OCI-M2 (cell line): ENCODE results near the gene TUBB8B.
"Not testable (repeated sequence)": the region's sequence is repeated elsewhere in the genome, so short reads cannot be mapped to it uniquely, and the experiment has no call there.

ENCODE experiments used
- DNase-seq: peaks from one replicate; lab custom pipeline; 2025; ENCODE audit not compliant: unreplicated experiment; lab: John Stamatoyannopoulos, UW

TUBB8B gene

GRCh38 chr18:49176-49665 lies at the start of gene TUBB8B:
Gene TUBB8B, minus strand, starts transcription at chr18:49615. Its CDS starts 58 bp downstream, at chr18:49557.
- not testable (repeated sequence) for DNase-seq

DNA sequence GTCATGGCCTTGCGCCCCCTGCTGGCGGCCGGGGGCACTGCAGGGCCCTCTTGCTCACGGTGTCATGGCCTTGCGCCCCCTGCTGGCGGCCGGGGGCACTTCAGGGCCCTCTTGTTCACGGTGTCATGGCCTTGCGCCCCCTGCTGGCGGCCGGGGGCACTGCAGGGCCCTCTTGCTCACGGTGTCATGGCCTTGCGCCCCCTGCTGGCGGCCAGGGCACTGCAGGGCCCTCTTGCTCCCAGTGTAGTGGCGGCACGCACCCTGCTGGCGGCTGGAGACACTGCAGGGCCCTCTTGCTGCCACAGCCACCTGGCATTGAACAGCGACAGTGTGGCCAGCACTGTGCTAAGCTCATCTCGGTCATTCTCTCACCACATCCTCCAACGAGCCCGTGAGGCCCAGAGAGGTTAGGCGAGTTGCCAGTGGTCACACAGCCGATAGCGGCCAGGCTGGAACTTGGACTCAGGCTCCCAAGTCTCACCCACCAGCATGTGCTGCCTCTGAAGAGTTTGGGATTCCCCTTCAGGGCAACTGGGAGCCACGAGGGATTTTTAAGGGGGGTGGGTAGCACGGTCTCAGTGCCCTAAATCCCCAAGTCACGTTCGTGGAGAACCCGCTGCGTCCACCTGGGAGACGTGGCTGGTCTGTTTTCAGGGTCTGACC lies 48.0 kb upstream of the TUBB8B start:
- DNase-seq = not testable (repeated sequence)

- not testable (repeated sequence) for DNase-seq
Observed at GRCh38 chr18:96767-97131, 47.3 kb upstream of the TUBB8B start.

DNA sequence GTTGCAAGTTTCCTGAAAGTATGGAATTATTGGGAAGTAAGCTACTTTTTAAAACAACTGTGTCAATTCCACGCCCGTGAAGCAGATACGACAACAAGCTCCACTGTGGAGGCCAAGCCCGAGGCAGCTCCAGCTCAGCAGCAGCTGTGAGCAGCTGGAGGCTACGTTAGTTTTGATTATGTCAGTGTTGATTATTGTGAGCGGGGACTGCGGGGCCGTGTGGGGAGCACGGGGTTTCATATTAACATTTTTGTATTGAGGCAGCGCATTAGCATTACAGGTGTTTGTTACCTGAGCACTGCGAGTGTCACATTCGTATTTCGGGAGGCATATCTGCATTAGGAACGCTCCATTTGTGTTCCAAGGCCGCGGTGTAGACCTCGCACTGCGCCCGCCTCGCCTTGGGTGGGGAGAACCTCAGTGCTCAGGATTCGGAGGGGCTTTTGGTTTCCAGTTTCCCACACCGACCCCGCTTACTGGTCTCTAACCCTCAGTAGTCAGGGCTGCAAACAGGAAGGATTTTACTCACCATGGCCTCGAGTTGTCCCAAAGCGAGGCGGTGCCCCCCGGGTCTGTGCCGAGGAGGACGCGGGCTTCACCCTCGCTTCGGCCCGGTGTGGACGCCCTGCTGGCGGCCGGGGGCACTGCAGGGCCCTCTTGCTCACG lies 46.8 kb upstream of the TUBB8B start:
- DNase-seq = not testable (repeated sequence)

- DNase-seq = not testable (repeated sequence)
Observed at GRCh38 chr18:95580-95979, 46.2 kb upstream of the TUBB8B start.

DNA sequence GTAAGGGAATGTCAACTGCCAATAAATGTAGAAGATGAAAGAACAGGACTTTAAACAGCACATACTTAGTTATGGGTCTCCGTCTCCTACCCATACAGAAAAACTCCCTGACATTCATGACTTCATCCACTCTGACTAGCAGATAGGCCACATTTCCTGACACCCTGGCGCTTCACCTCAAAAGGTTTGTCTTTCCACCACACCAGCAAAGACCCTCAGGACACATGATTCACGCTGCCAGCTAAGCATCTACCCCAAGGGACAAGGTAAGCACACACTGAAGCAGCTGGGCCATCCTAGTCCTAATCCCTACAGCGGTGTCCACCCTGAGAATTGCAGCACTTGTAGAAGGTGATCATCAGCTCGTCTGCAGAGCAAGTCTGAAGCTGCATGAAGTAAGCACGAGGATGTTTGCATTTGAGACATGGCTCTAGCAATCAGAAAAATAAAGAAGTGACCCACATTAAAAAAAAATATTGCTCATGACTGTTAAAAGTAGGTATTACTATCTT lies 44.5 kb upstream of the TUBB8B start:
- not testable (repeated sequence) for DNase-seq

DNA sequence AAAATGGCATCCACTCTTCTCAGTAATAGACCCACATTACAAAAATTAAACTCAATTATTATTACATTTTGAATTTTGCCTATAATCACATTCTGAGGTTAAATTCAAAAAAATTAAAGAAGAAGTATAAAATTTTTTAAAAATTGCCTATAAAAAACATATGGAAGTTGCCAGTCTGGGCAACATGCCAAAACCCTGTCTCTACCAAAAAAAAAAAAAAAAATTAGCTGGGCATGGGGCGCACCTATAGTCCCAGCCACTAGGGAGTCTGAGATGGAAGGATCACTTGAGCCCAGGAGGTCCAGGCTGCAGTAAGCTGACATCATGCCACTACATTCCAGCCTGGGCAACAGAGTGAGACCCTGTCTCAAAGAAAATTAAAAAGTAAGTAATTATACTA lies 42.1 kb upstream of the TUBB8B start:
- not testable (repeated sequence) for DNase-seq

DNA sequence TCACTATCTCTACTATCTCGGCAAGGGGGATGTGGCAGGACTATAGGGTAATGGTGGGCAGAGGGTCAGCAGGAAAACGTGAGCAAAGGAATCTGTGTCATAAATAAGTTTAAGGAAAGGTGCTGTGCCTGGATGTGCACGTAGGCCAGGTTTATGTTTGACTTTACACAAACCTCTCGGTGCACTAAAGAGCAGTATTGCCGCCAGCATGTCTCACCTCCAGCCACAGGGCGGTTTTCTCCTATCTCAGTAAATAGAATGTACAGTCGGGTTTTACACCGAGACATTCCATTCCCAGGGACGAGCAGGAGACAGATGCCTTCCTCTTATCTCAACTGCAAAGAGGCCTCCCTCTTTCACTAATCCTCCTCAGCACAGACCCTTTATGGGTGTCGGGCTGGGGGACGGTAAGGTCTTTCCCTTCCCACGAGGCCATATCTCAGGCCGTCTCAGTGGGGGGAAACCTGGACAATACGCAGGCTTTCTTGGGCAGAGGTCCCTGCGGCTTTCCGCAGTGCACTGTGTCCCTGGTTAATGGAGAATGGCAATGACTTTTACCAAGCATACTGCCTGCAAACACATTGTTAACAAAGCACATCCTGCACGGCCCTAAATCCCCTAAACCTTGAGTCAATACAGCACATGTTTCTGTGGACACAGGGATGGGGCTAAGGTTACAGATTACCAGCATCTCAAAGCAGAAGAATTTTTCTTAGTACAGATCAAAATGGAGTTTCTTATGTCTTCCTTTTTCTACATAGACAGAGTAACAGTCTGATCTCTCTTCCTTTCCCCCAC lies 41.2 kb upstream of the TUBB8B start:
- DNase-seq = not testable (repeated sequence)

GRCh38 chr18:89124-89523 lies 39.7 kb upstream of the TUBB8B start:
- not testable (repeated sequence) for DNase-seq

DNA sequence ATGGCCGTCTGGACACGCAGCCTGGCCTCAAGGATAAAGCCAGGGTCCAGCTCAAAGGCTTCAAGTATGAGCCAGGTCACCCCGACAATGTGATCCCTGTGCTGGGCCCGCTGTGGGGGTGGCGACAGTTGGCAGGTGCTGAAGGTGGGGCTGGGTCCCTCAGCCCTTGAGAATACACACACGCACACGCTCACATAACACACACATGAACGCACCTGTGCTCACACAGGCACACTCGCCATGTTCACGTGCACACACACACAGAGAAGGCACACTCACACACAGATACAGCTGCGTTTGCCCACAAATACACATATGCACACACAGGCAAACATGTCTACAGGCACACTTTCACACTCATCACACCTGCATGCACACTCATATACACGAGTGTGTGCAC lies 35.4 kb upstream of the TUBB8B start:
- DNase-seq = not testable (repeated sequence)

GRCh38 chr18:82626-83209 lies 33.3 kb upstream of the TUBB8B start:
- not testable (repeated sequence) for DNase-seq

- not testable (repeated sequence) for DNase-seq
Observed at GRCh38 chr18:80881-81280, 31.5 kb upstream of the TUBB8B start.

GRCh38 chr18:80202-80601 lies 30.8 kb upstream of the TUBB8B start:
- not testable (repeated sequence) for DNase-seq

DNA sequence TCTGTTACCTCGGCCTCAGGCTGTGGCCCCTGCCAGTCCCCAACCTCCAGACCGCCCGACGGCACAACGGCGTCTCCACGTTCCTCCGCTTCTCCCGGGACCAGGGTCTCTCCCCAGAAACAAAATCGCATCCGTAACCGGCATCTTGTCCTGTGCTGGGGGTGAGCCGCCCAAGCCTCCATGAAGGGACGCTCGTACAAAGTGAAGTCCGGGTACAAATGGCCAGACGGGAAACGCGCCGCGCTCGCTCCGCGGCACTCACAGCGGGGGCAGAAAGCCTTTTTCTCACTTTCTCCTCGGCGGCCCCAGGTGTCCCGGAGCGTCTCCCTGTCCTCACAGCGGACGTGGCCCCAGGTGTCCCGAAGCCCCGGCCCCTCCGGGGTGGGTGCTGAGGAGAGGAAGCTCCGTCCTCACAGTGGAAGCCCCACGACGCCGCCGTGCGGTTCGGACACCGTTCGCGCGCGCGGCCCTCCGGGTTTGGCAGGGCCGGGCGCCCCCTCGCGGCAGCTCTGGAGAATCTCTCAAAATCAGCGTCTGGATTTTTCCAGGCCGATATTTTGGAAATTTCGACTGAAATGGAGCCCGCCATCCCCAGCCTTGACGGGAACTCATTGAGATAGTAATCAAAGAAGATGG lies 26.2 kb upstream of the TUBB8B start:
- DNase-seq = not testable (repeated sequence)

- DNase-seq = not testable (repeated sequence)
Observed at GRCh38 chr18:73181-73777, 23.9 kb upstream of the TUBB8B start.

GRCh38 chr18:67701-68100 lies 18.3 kb upstream of the TUBB8B start:
- DNase-seq = not testable (repeated sequence)

DNA sequence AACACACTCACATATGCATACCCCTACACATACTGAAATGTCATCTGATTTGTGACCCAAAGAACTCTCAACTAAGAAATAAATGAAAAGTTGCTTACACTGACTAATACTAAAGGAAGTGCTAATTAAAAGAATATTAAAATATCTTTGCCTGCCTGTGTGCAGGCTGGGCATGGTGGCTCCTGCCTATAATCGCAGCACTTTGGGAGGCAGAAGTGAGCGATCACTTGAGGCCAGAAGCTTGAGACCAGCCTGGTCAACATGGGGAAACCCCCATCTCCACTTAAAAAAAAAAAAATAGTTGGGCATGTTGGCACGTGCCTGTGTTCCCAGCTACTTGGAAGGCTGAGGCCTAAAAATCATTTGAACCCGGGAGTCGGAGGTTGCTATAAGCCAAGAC lies 14.9 kb upstream of the TUBB8B start:
- not testable (repeated sequence) for DNase-seq

DNA sequence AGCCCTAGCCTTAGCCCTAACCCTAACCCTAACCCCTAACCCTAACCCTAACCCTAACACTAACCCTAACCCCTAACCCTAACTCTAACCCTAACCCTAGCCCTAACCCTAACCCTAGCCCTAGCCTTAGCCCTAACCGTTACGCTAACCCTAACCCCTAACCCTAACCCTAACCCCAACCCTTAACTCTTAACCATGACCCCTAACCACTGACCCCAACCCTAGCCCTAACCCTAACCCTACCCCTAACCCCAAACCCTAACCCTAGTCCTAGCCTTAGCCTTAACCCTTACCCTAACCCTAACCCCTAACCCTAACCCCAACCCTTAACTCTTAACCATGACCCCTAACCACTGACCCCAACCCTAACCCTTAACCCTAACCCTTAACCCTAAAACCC lies 14.2 kb upstream of the TUBB8B start:
- not testable (repeated sequence) for DNase-seq

DNA sequence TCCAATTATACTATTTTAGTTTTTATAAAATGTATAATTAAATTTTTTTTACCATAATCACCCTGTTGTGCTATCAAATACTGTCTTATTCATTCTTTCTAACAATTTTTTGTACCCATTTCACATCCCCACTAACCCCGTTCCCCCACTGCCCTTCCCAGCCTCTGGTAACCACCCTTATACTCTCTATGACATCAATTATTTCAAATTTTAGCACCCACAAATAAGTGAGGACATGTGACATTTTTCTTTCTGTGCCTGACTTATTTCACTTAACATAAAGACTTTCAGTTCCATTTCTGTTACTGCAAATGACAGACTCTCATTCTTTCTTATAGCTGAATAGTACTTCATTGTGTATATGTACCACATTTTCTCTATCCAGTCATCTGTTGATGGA lies 5.0 kb upstream of the TUBB8B start:
- DNase-seq = not testable (repeated sequence)

DNA sequence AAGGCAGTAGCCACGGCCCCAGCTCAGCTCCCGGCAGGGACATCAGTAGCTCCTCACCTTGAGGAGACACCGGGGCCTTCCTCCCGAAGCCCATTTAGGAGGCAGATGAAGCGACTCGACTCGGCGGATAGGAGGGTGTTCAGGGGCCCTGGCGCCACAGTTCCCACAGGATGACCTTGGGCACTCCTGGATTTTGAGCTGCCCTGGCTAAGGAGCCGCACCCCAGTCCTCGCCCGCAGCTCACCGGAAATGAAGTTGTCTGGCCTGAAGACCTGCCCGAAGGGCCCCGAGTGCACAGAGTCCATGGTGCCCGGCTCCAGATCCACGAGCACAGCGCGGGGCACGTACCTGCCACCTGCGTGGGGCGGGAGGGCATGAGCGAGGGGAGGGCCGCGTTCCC lies 719 bp downstream of the TUBB8B start:
- not testable (repeated sequence) for DNase-seq
